ENCODE results near the gene ADAMTS16. TPM values are rescaled to one million over a fixed set of nuclear protein-coding genes. Genes with fewer than 3 reads are reported as not detected.

ADAMTS16 gene
- total RNA-seq, 1 experiment from 2014 or later = not detected

DNA sequence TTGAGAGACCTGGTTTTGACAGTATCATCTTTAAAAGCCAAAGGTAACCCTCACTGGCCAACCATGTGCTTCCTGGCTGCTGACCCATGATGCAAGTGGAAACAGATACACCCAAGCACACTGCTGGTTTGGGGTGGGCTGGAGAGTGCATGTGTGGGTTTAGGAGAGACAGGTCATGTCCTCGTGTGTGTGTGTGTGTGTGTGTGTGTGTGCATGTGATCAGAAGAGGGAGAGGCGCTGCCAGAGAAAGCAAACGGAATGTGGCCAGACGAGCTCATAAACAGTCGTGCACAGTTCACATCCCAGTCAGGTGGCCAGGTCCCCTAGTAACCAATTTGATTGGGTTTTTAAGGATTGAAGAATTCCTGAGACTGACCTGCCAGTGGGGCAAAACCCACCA lies 169.5 kb downstream of the ADAMTS16 start:
- Mint-ChIP-seq H3K4me3 (ENCODE audit: low read depth, unreplicated experiment) (no peak overlapping the region), H3K27me3 (ENCODE audit: unreplicated experiment) (no peaks in the 10 kb centered on the region), H3K4me1 (ENCODE audit: low read depth, unreplicated experiment) (no peaks in the 10 kb centered on the region), H3K9me3 (ENCODE audit: low read depth, unreplicated experiment) (peaks cover 9% of the 10 kb centered on the region), H3K36me3 (ENCODE audit: insufficient read depth, unreplicated experiment) (no peaks in the 10 kb centered on the region), H3K27ac (ENCODE audit: unreplicated experiment) (no peak overlapping the region)
- no peak for TF ChIP-seq CTCF (IDR thresholded peaks at IDR 0.05; ENCODE audit: unreplicated experiment)
- DNase-seq = no peak
- intact Hi-C loops (cut with micrococcal nuclease; ENCODE audit: unreplicated experiment) = no loop called here
- no TSS peak for BruUV-seq (replicated peaks)
- CTCF ChIA-PET = no interaction called here

DNA sequence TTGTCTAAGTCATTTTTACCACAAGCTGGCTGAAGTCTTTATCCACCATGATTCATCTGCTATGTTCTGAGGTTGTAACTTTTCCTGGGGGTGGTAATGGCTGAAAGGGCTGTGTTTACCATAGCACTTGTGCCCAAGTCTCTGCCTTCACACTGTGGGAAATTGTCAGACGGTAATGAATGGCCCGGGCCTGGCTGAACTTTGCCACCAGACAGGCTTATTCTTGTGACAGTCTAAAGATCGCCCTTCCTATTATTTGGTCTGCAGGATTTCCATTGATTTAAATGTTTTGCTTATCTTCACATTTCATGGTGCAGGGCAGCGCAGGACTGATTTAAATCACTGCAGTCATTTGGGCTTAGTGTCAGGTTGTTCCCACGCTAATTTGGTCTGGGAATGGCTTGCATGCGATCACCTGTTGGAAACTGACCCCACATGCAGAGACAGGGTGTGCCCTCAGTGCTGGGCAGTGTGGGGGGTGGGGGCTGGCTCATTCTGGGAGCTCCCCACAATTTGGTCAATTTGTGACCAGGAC lies 173.0 kb downstream of the ADAMTS16 start:
- DNase-seq = no peak
- CTCF ChIA-PET = no interaction called here
- no peak overlapping the region for H3K27ac Mint-ChIP-seq (ENCODE audit: unreplicated experiment)
- H3K4me3 Mint-ChIP-seq (ENCODE audit: low read depth, unreplicated experiment) = no peak overlapping the region
- no peaks in the 10 kb centered on the region for H3K4me1 Mint-ChIP-seq (ENCODE audit: low read depth, unreplicated experiment)
- no peaks in the 10 kb centered on the region for H3K27me3 Mint-ChIP-seq (ENCODE audit: unreplicated experiment)
- BruUV-seq (replicated peaks) = no TSS peak
- TF ChIP-seq CTCF (IDR thresholded peaks at IDR 0.05; ENCODE audit: unreplicated experiment) = no peak
- peaks cover 7% of the 10 kb centered on the region for H3K9me3 Mint-ChIP-seq (ENCODE audit: low read depth, unreplicated experiment)
- no peaks in the 10 kb centered on the region for H3K36me3 Mint-ChIP-seq (ENCODE audit: insufficient read depth, unreplicated experiment)
- intact Hi-C loops (cut with micrococcal nuclease; ENCODE audit: unreplicated experiment) = no loop called here

DNA sequence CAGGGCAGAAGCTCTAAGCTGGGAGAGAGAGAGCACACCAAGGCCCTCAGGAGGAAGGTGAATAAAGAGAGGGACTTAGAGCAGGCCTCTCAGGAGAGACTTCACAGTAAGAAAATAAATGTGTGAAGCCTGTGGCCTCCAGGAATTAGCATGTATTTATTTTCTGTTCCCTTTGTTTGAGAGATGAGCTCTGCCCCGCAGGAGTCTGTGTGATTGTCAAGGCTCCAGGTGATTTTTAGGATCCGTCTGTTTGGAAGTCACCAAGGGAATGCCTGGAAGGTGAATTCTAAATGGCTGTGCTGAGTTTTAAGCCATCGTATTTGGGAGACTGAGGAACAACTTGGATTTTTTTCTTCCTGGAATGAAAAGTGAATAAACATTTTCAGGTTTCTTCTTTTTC lies 174.0 kb downstream of the ADAMTS16 start:
- intact Hi-C loops (cut with micrococcal nuclease; ENCODE audit: unreplicated experiment) = no loop called here
- TF ChIP-seq CTCF (IDR thresholded peaks at IDR 0.05; ENCODE audit: unreplicated experiment) = no peak
- Mint-ChIP-seq H3K9me3 (ENCODE audit: low read depth, unreplicated experiment) (peaks cover 5% of the 10 kb centered on the region), H3K27me3 (ENCODE audit: unreplicated experiment) (no peaks in the 10 kb centered on the region), H3K27ac (ENCODE audit: unreplicated experiment) (no peak overlapping the region), H3K36me3 (ENCODE audit: insufficient read depth, unreplicated experiment) (no peaks in the 10 kb centered on the region), H3K4me1 (ENCODE audit: low read depth, unreplicated experiment) (no peaks in the 10 kb centered on the region), H3K4me3 (ENCODE audit: low read depth, unreplicated experiment) (no peak overlapping the region)
- CTCF ChIA-PET = no interaction called here
- no peak for DNase-seq
- BruUV-seq (replicated peaks) = no TSS peak

- CTCF ChIA-PET = no interaction called here
- no peak for TF ChIP-seq CTCF (IDR thresholded peaks at IDR 0.05; ENCODE audit: unreplicated experiment)
- Mint-ChIP-seq H3K9me3 (ENCODE audit: low read depth, unreplicated experiment) (peaks cover under 1% of the 10 kb centered on the region), H3K27ac (ENCODE audit: unreplicated experiment) (no peak overlapping the region), H3K4me1 (ENCODE audit: low read depth, unreplicated experiment) (no peaks in the 10 kb centered on the region), H3K27me3 (ENCODE audit: unreplicated experiment) (no peaks in the 10 kb centered on the region), H3K4me3 (ENCODE audit: low read depth, unreplicated experiment) (no peak overlapping the region), H3K36me3 (ENCODE audit: insufficient read depth, unreplicated experiment) (no peaks in the 10 kb centered on the region)
- no TSS peak for BruUV-seq (replicated peaks)
- intact Hi-C loops (cut with micrococcal nuclease; ENCODE audit: unreplicated experiment) = no loop called here
- no peak for DNase-seq
These were observed 174.5 kb downstream of the ADAMTS16 start for GRCh38 chr5:5314626-5315025.
